Mesothelial cell of epicardium (in vitro differentiated cells): ENCODE results near the gene SOWAHC. TPM values are rescaled to one million over a fixed set of nuclear protein-coding genes. Genes with fewer than 3 reads are reported as not detected.
"Not testable (repeated sequence)": the region's sequence is repeated elsewhere in the genome, so short reads cannot be mapped to it uniquely, and the experiment has no call there.

Source experiments
- DNase-seq, 2 experiments: peaks; one replicate each; pipeline ENCODE4 v3.0.0; 2021; ENCODE audit warnings: low spot score in 2 of 2; ENCODE audit not compliant: unreplicated experiment in 2 of 2
- H3K27ac Mint-ChIP-seq: 2 replicates; pipeline ENCODE4 v1.8.0; 2021; ENCODE audit warnings: mixed read lengths
- H3K27me3 Mint-ChIP-seq: 2 replicates; pipeline ENCODE4 v1.8.0; 2021; ENCODE audit warnings: low read depth, mixed read lengths
- H3K36me3 Mint-ChIP-seq: 2 replicates; pipeline ENCODE4 v1.8.0; 2021; ENCODE audit warnings: mixed read lengths
- H3K4me1 Mint-ChIP-seq: 2 replicates; pipeline ENCODE4 v1.8.0; 2021; ENCODE audit warnings: mixed read lengths
- H3K4me3 Mint-ChIP-seq: 2 replicates; pipeline ENCODE4 v1.8.0; 2021; ENCODE audit warnings: mild to moderate bottlenecking, moderate library complexity, mixed read lengths
- H3K9me3 Mint-ChIP-seq: 2 replicates; pipeline ENCODE4 v1.8.0; 2021; ENCODE audit warnings: mixed read lengths
- CTCF ChIP-seq: fragments of 200-600 bp; sonication (generic); IDR thresholded peaks from one replicate; pipeline ENCODE4 v1.5.0; 2021; ENCODE audit warnings: antibody characterized with exemption; ENCODE audit not compliant: unreplicated experiment
- total RNA-seq: library from RNA; stranded (reverse); gene quantifications from 3 replicates; pipeline ENCODE4 v1.2.1, GENCODE V29; 2021

The SOWAHC gene, protein sequence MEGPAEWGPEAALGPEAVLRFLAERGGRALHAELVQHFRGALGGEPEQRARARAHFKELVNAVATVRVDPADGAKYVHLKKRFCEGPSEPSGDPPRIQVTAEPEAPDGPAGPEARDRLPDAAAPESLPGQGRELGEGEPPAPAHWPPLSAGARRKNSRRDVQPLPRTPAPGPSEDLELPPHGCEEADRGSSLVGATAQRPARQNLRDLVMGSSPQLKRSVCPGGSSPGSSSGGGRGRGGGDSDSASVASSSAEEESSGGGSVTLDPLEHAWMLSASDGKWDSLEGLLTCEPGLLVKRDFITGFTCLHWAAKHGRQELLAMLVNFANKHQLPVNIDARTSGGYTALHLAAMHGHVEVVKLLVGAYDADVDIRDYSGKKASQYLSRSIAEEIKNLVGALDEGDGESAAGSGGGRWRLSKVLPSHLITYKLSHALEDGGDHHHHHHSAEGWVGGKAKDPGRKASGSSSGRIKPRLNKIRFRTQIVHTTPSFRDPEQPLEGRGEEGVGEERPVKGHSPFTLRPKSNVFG
- total RNA-seq: 15.9 to 16.8 TPM (median 16.0 TPM) in 3 replicates

DNA sequence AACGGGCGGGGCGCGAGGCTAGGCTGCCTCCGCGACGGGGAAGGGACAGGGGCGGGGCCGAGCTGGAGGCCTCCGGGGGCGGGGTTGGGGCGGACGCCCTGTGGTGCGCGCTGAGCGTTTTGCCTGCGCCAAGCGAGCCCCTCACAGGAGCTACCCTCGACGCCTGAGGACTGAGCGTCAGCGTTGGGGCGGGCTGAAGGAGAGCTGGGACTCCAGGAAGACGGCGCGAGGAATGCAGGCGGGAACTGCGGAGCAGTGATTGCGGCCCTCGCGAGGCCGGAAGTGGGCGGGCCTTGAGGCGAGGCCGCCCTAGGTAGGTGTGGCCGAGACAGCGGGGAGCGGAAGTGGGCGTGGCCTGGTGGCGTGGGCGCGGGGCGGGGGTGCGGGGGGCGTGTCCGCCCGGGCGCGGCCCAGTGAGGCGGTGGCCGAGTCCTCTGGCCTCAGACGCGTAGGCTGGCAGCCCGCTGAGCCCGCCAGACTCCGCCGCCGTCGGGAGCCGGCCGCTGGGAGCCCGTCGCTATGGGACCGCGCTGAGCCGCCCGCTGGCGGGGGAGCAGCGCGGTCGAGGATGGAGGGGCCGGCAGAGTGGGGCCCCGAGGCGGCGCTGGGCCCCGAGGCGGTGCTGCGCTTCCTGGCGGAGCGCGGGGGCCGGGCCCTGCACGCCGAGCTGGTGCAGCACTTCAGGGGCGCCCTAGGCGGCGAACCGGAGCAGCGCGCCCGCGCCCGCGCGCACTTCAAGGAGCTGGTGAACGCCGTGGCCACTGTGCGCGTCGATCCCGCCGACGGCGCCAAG, at the start of gene SOWAHC, which contains the start of gene SEPTIN10:
Gene SOWAHC (plus strand): TSS at position 443 of the 793 bp plus-strand sequence. CDS start 126 bp downstream, at position 569.
Gene SEPTIN10 (minus strand): TSS at position 45 of the 793 bp plus-strand sequence. CDS start 139 bp downstream, outside the sequence.
- DNase-seq: peak; percentile 96 to 97
- Mint-ChIP-seq H3K4me3 (peak within 1 kb of the TSS; percentile 90), H3K9me3 (no peaks in the 10 kb centered on the region), H3K36me3 (peaks cover 3% of the 10 kb centered on the region), H3K27ac (peak within 1 kb of the TSS; percentile 97), H3K27me3 (no peaks in the 10 kb centered on the region), H3K4me1 (peaks cover 54% of the 10 kb centered on the region)
- TF ChIP-seq CTCF: no peak

DNA sequence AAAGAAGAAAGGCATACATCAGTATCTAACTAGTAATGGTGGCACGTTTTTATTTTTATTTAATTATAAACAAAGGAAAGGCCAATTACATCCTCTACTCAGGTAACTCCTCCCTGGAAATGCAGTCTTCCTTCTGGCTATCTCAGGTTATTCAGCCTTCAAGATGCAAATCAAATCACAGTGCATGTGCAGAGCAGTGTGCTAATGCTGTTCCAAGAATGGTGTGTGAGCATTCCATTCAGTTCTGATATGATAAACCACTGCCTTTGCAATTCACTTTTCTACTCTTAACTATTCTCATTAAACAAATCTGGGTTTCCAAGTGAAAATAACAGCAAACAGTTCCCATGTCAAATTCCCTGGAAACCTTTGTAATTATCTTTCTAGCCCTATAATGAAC, 38.8 kb upstream of the SOWAHC start:
- TF ChIP-seq CTCF: no peak
- H3K36me3 Mint-ChIP-seq: peaks cover 11% of the 10 kb centered on the region
- H3K9me3 Mint-ChIP-seq: no peaks in the 10 kb centered on the region
- no peaks in the 10 kb centered on the region for H3K27me3 Mint-ChIP-seq
- H3K4me1 Mint-ChIP-seq: no peaks in the 10 kb centered on the region
- H3K27ac Mint-ChIP-seq: no peak overlapping the region
- DNase-seq: no peak
- H3K4me3 Mint-ChIP-seq: no peak overlapping the region

DNA sequence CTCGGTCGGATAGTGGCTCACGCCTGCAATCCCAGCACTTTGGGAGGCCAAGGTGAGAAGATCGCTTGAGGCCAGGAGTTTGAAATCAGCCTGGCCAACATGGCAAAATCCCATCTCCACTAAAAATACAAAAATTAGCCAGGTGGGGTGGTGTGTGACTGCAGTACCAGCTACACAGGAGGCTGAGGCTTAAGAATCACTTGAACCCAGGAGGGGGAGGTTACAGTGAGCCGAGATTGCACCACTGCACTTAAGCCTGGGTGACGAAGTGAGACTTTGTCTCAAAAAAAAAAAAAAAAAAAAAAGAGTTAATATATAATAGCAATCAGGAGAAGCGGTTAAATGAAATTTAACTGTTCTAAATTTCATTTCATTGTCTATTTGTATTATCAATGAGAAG, 36.5 kb upstream of the SOWAHC start:
- not testable (repeated sequence) for H3K4me1 Mint-ChIP-seq, H3K4me3 Mint-ChIP-seq, DNase-seq, H3K27me3 Mint-ChIP-seq, H3K27ac Mint-ChIP-seq, H3K36me3 Mint-ChIP-seq, H3K9me3 Mint-ChIP-seq

GRCh38 chr2:109582928-109583895, 31.0 kb upstream of the SOWAHC start:
- Mint-ChIP-seq H3K27ac (no peak overlapping the region), H3K27me3 (no peaks in the 10 kb centered on the region), H3K36me3 (peaks cover 32% of the 10 kb centered on the region), H3K9me3 (no peaks in the 10 kb centered on the region), H3K4me3 (no peak overlapping the region), H3K4me1 (no peaks in the 10 kb centered on the region)
- TF ChIP-seq CTCF: no peak
- DNase-seq: no peak

- H3K9me3 Mint-ChIP-seq: no peaks in the 10 kb centered on the region
- H3K4me1 Mint-ChIP-seq: peaks cover 3% of the 10 kb centered on the region
- no peak overlapping the region for H3K27ac Mint-ChIP-seq
- no peak for DNase-seq
- no peak overlapping the region for H3K4me3 Mint-ChIP-seq
- H3K27me3 Mint-ChIP-seq: no peaks in the 10 kb centered on the region
- H3K36me3 Mint-ChIP-seq: peaks cover 36% of the 10 kb centered on the region
- no peak for TF ChIP-seq CTCF
Observed at GRCh38 chr2:109586687-109587086, 27.5 kb upstream of the SOWAHC start.
